GM18520 (cell line): ENCODE data around the gene NOA1.

Experiments used
- ATAC-seq: cut with Tn5 transposase; IDR thresholded peaks from one replicate; pipeline ENCODE4 v1.9.1; 2021; ENCODE audit not compliant: unreplicated experiment

Gene NOA1

GRCh38 chr4:56977321-56978012, at the start of gene NOA1:
Gene NOA1, minus strand, starts transcription at chr4:56977606. Its CDS starts 21 bp downstream, at chr4:56977585.
- peak; percentile 83 for ATAC-seq

DNA sequence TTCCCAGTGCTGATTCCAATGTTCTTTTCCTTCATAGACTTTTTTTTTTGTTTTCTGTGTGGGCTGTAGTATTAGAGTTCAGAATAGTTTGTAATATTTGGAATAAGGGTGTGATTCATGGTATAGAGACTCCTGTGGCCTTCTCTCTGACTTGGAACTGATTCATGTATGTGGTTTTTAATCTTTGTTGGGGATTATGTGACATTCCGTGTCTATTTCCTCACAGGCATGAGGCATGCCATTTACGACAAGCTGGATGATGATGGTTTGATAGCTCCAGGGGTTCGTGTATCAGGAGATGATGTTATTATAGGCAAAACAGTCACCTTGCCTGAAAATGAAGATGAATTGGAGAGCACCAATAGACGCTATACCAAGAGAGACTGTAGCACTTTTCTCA, 45.7 kb upstream of the NOA1 start:
- no peak for ATAC-seq

DNA sequence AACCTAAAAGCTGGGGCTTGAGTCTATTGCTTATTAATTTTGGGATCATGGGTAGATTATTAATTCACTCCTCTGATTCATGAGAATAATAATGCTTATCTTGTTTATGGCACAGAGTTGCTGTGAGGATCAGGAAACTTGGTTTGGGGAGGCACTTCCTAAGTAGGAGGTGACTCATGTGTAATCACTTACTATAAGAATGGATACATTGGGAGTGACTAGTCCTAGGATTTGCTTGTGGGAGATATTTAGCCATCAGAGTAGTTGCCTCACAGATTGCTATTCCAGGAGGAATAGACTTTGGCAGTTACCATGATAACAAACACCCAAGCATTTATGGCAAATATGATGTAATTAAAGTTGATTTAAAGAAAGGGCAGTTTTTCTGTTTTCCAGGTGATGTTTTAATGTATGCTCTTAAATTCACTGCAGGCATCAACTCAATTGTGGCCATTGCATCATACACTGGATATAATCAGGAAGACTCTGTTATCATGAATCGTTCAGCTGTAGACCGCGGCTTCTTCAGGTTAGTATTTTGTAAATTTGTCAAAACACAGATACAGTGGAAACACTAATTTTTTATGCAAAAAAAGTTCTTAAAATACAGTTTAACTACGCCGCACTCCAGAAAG, 43.2 kb upstream of the NOA1 start:
- no peak for ATAC-seq

- ATAC-seq, result no peak
Observed at GRCh38 chr4:57018980-57019379, 41.6 kb upstream of the NOA1 start.

- ATAC-seq, result no peak
Observed at GRCh38 chr4:57013543-57014120, 36.2 kb upstream of the NOA1 start.

DNA sequence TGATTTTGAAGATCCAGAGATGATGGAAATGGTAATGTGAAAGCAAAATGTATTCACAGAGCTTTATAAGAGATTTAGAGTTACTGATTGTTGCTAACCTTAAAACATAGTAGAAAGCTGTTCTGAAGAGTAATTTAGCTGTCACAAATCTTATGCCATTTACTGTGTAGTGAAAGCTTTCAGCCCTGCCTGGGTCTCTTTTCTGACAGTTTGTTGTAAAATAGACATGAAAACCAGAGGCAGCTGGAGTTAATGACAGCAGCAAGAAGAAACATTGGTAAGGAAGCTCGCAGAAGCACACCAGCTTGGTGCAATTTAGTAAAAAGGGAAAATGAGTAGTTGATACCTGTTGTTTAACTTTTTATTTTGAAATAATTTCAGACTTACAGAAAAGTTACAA, 22.3 kb upstream of the NOA1 start:
- no peak for ATAC-seq

GRCh38 chr4:56995525-56995924, 18.1 kb upstream of the NOA1 start:
- no peak for ATAC-seq

DNA sequence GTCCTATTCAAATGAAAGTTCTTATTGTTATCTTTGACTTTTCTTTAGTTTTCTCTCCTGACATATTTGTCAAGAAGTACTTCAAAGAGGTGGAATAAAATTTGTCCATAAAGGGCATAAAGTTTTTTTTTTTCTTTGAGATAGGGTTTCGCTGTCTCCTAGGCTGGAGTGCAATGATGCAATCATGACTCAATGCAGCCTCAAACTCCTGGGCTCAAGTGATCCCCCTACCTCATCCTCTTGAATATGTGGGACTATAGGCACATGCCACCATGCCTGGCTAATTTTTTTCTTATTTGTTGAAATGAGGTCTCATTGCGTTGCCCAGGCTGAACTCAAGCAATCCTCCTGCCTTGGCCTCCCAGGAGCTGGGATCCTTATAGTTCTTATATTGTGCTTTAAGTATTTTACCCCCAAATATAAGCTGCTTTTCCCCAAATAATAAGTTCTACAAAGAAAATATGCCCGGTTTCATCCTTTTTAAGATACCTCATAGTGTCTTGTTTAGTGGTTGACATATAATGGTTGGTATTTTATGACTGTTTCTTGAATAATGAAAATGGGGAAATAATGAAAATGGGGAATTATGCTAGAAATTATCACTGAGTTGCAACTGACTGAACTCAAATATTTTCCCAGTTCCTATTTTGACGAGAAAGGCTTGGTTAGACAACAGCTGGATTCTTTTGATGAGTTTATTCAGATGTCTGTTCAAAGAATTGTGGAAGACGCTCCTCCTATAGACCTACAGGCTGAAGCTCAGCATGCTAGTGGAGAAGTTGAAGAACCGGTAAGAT, 12.9 kb upstream of the NOA1 start:
- no peak for ATAC-seq

DNA sequence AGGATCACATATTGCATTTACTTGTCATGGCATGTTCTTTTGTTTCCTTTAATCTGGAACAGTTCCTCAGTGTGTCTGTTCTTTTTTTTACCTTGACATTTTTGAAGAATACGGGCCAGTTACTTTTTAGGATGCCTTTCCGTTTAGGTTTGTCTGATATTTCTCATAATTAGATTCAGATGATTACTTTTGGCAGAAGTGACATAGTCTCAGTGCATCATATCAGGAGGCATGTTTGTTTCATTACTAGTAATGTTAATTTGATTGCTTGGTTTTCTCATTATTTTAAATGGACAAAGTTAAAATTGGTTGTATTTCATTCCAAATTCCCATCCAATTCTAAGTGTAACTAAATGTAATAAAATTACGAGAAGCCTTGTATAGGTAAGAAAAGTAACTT, 9.5 kb upstream of the NOA1 start:
- no peak for ATAC-seq

- ATAC-seq, result no peak
Observed at GRCh38 chr4:56986192-56986591, 8.8 kb upstream of the NOA1 start.

GRCh38 chr4:56981795-56982201, 4.4 kb upstream of the NOA1 start:
- ATAC-seq, result no peak

- ATAC-seq, result no peak
Observed at GRCh38 chr4:56979421-56980072, 2.1 kb upstream of the NOA1 start.

- ATAC-seq, result peak; percentile 41
Observed at GRCh38 chr4:56978750-56979303, 1.4 kb upstream of the NOA1 start, which contains the start of gene POLR2B. Gene POLR2B, plus strand, starts transcription at chr4:56978896. Its CDS starts 90 bp downstream, at chr4:56978986.

DNA sequence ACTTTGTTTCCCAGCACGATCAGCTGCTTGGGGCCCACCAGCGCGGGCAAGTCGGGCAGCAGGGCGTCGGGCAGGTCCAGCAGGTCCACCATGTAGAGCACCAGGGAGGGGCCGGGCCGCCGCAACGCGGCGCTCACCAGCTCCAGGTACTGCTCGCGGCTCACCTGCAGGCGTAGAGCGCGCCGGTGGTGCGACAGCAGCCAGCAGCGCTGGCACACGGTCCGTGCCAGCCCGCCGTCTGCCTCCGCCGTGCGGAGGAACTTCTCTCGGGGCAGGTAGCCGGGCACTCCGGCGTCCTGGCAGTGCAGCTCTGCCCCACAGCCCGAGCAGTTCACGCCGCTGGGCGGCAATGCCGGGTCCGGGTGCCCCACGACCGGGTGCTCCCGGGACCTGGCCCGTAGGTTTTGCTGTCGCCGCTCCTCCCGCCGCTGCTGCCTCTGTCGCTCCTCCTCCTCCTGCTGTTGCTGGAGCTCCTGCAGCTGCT, 527 bp downstream of the NOA1 start:
- ATAC-seq, result peak; percentile 12

DNA sequence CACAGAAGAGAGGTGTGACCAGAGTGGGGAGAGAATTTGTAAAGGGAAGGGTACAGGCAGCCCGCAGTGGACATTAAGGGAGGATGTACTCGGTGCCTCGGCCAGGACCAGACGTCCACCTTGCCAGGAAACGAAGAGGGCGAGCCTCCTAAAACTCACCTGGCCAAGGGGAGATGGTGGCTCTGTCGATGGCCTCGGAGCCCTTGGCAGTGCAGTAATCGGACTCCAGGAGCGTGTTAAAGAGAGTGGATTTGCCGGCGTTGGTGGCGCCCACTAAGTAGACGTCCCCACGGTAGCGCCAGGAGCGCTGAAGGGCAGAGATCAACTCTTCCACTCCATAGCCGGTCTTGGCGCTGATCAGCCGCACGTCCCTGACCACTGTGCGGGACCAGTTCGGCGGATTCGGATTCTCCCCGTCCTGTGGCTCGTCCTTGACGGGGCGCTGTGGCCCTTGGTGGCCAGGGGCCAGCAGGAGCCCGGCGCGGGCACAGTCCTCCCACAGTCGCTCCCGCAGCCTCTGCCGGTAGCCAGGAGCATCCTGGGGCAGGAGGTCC, 1.0 kb downstream of the NOA1 start:
- ATAC-seq, result no peak

GRCh38 chr4:56973336-56973735, 4.1 kb downstream of the NOA1 start:
- ATAC-seq, result no peak

- ATAC-seq, result no peak
Observed at GRCh38 chr4:56972809-56973208, 4.6 kb downstream of the NOA1 start.

- no peak for ATAC-seq
Observed at GRCh38 chr4:56972389-56972788, 5.0 kb downstream of the NOA1 start.

- ATAC-seq, result no peak
Observed at GRCh38 chr4:56971383-56971782, 6.0 kb downstream of the NOA1 start.

GRCh38 chr4:56961107-56961500, 16.3 kb downstream of the NOA1 start:
- no peak for ATAC-seq
